A549 (cell line): ENCODE measurements around the gene MYOF.

Source experiments
- BHLHE40 ChIP-seq: IDR thresholded peaks from 2 replicates; pipeline ENCODE4 v1.6.1; 2012; ENCODE audit warnings: low read depth, low read length, inconsistent platforms
- CEBPB ChIP-seq, 2 experiments: fragments of >200 bp in 1 of 2; sonication (Bioruptor Twin) in 1 of 2; formaldehyde crosslinking in 1 of 2; IDR thresholded peaks; 2 replicates each; pipeline ENCODE4 v1.6.1; 2012 to 2016
- CHD2 ChIP-seq: fragments of 150-350 bp; IDR thresholded peaks from 2 replicates; pipeline ENCODE4 v1.6.1; 2014; ENCODE audit warnings: low read length; ENCODE audit not compliant: partially characterized antibody
- CHD4 ChIP-seq: fragments of 200-600 bp; sonication (generic); IDR thresholded peaks from 2 replicates; pipeline ENCODE4 v1.6.1; 2016; ENCODE audit warnings: antibody characterized with exemption, mild to moderate bottlenecking, borderline replicate concordance
- ESRRA ChIP-seq: fragments of 150-350 bp; IDR thresholded peaks from 2 replicates; pipeline ENCODE4 v1.6.1; 2014; ENCODE audit warnings: mild to moderate bottlenecking, low read length, borderline replicate concordance
- MYC ChIP-seq: IDR thresholded peaks from 2 replicates; pipeline ENCODE4 v1.6.1; 2012; ENCODE audit warnings: mild to moderate bottlenecking, inconsistent platforms, low read length, improper control_type of control experiment, borderline replicate concordance
- PHF8 ChIP-seq: fragments of 200-600 bp; sonication (generic); IDR thresholded peaks from 2 replicates; pipeline ENCODE4 v1.6.1; 2016; ENCODE audit warnings: low read depth, mild to moderate bottlenecking, antibody characterized with exemption, moderate library complexity, borderline replicate concordance
- POLR2A ChIP-seq: IDR thresholded peaks from 2 replicates; pipeline ENCODE4 v1.6.1; 2012; ENCODE audit warnings: mild to moderate bottlenecking, low read length
- RAD21 ChIP-seq, 2 experiments: fragments of >200 bp in 1 of 2; sonication (Bioruptor Twin) in 1 of 2; formaldehyde crosslinking in 1 of 2; IDR thresholded peaks in 1 of 2; conservative IDR thresholded peaks in 1 of 2; 2 replicates in 1 of 2; 3 replicates in 1 of 2; pipeline ENCODE4 v1.6.1; 2012 to 2018; ENCODE audit warnings: inconsistent platforms in 1 of 2
- SMC3 ChIP-seq: fragments of >200 bp; sonication (Bioruptor Twin); formaldehyde crosslinking; IDR thresholded peaks from 3 replicates; pipeline ENCODE4 v1.6.1; 2018; ENCODE audit warnings: inconsistent platforms
- ZSCAN20 ChIP-seq: fragments of 250-450 bp; sonication (Bioruptor Pico); IDR thresholded peaks from 2 replicates; pipeline ENCODE4 v1.8.0; 2022; ENCODE audit warnings: mild to moderate bottlenecking, moderate library complexity
- TF ChIP-seq, protein P1 (sequence below): fragments of >200 bp; sonication (Bioruptor Twin); formaldehyde crosslinking; IDR thresholded peaks from 3 replicates; pipeline ENCODE4 v1.5.1; 2016
- TF ChIP-seq, protein P2 (sequence below): fragments of >200 bp; sonication (Bioruptor Twin); formaldehyde crosslinking; IDR thresholded peaks from 3 replicates; pipeline ENCODE4 v1.6.1; 2016
- TF ChIP-seq, protein P3 (sequence below): IDR thresholded peaks from 2 replicates; pipeline ENCODE4 v1.6.1; 2012; ENCODE audit warnings: low read depth, borderline replicate concordance

DNA sequence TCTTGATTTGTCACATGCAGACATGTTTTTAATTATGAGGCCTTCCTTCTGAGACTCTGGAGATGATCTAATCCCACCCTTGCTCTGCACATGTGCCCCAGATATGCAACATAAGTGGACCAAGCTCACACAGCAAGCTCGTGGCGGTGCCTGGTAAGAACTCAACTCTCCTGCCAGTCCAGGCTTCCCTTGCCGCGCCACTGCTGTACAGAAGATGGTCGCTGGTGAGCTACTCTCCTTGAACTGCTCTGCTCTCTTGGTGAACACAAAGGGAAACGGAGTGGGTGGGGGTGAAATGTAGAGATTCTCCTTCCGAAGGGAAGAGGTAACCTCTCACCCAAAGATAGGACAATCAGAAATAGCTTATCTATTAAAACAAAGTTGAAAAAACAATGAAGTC is 25.7 kb downstream of the MYOF start:
- TF ChIP-seq ZSCAN20 (CRISPR knock-in tag) (no peak), ESRRA (no peak), POLR2A (no peak), CHD4 (no peak), SMC3 (no peak), PHF8 (no peak), RAD21 (conservative IDR thresholded peaks at IDR 0.05 in 1 of 2, IDR thresholded peaks at IDR 0.05 in 1 of 2) (no peak), CHD2 (no peak), MYC (no peak), CEBPB (IDR thresholded peaks at IDR 0.05) (no peak), BHLHE40 (no peak)
- TF ChIP-seq, protein P1, sequence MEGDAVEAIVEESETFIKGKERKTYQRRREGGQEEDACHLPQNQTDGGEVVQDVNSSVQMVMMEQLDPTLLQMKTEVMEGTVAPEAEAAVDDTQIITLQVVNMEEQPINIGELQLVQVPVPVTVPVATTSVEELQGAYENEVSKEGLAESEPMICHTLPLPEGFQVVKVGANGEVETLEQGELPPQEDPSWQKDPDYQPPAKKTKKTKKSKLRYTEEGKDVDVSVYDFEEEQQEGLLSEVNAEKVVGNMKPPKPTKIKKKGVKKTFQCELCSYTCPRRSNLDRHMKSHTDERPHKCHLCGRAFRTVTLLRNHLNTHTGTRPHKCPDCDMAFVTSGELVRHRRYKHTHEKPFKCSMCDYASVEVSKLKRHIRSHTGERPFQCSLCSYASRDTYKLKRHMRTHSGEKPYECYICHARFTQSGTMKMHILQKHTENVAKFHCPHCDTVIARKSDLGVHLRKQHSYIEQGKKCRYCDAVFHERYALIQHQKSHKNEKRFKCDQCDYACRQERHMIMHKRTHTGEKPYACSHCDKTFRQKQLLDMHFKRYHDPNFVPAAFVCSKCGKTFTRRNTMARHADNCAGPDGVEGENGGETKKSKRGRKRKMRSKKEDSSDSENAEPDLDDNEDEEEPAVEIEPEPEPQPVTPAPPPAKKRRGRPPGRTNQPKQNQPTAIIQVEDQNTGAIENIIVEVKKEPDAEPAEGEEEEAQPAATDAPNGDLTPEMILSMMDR = no peak
- TF ChIP-seq, protein P2, sequence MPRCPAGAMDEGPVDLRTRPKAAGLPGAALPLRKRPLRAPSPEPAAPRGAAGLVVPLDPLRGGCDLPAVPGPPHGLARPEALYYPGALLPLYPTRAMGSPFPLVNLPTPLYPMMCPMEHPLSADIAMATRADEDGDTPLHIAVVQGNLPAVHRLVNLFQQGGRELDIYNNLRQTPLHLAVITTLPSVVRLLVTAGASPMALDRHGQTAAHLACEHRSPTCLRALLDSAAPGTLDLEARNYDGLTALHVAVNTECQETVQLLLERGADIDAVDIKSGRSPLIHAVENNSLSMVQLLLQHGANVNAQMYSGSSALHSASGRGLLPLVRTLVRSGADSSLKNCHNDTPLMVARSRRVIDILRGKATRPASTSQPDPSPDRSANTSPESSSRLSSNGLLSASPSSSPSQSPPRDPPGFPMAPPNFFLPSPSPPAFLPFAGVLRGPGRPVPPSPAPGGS = no peak
- TF ChIP-seq, protein P3, sequence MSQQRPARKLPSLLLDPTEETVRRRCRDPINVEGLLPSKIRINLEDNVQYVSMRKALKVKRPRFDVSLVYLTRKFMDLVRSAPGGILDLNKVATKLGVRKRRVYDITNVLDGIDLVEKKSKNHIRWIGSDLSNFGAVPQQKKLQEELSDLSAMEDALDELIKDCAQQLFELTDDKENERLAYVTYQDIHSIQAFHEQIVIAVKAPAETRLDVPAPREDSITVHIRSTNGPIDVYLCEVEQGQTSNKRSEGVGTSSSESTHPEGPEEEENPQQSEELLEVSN = no peak
